Thymus (tissue), 11 donors: ENCODE data around the gene MEIS2. TPM values are rescaled to one million over a fixed set of nuclear protein-coding genes. Genes with fewer than 3 reads are reported as not detected.

ENCODE experiments used
- DNase-seq, 9 donors: peaks; one replicate each; pipeline ENCODE4 v3.0.0-alpha.2; 2013; ENCODE audit warnings: low spot score in 9 of 9, low read depth in 6 of 9, missing footprints in 1 of 9
- H3K27ac ChIP-seq, 2 donors: one replicate each; pipeline ENCODE4 v1.5.1; 2013; ENCODE audit warnings: control low read depth in 1 of 2, low read depth in 1 of 2, low read length in 1 of 2, mild to moderate bottlenecking in 1 of 2, moderate library complexity in 1 of 2
- H3K27me3 ChIP-seq, 2 donors: one replicate each; pipeline ENCODE4 v1.5.1; 2013; ENCODE audit warnings: low read length in 1 of 2; ENCODE audit not compliant: control insufficient read depth in 2 of 2, insufficient read depth in 1 of 2
- H3K36me3 ChIP-seq, 2 donors: one replicate each; pipeline ENCODE4 v1.5.1; 2013; ENCODE audit warnings: low read length in 1 of 2, mild to moderate bottlenecking in 1 of 2, moderate library complexity in 1 of 2; ENCODE audit not compliant: control insufficient read depth in 2 of 2, insufficient read depth in 2 of 2
- H3K4me1 ChIP-seq, 2 donors: one replicate each; pipeline ENCODE4 v1.5.1; 2013; ENCODE audit warnings: low read length in 2 of 2; ENCODE audit not compliant: control insufficient read depth in 2 of 2, insufficient read depth in 2 of 2
- H3K4me3 ChIP-seq, 2 donors: one replicate each; pipeline ENCODE4 v1.5.1; 2013; ENCODE audit warnings: low read length in 2 of 2, control low read depth in 1 of 2, mild to moderate bottlenecking in 1 of 2
- H3K9me3 ChIP-seq, 2 donors: one replicate each; pipeline ENCODE4 v1.5.1; 2013; ENCODE audit warnings: low read length in 1 of 2, mild to moderate bottlenecking in 1 of 2; ENCODE audit not compliant: control insufficient read depth in 2 of 2, insufficient read depth in 1 of 2
- WGBS: extraction: QIAGEN DNeasy Blood & Tissue Kit; methylation state at CpG from one replicate; pipeline ENCODE4 v1.1.7; 2013; 5-methylcytosine and 5-hydroxymethylcytosine counted together
- polyA plus RNA-seq: library from polyadenylated mRNA; stranded (reverse); fragments of 200-250 nt; gene quantifications from one replicate; pipeline ENCODE4 v1.2.3, GENCODE V29; 2013
- total RNA-seq: library from RNA; stranded (reverse); fragments of 120-200 nt; gene quantifications from one replicate; pipeline ENCODE4 v1.2.4, GENCODE V29; 2013
- donor health status: healthy.

Gene MEIS2
- total and polyA plus RNA-seq, 2 donors = 20.8 to 32.7 TPM

GRCh38 chr15:37075777-37076176, 24.6 kb downstream of the MEIS2 start:
- no peak for DNase-seq
- no peak overlapping the region for H3K27ac ChIP-seq
- H3K4me1 ChIP-seq = no peaks in the 10 kb centered on the region
- H3K4me3 ChIP-seq = no peak overlapping the region
- 94% methylated on average over 4 of the region's 4 CpGs for WGBS
- no peaks in the 10 kb centered on the region for H3K36me3 ChIP-seq
- no peaks in the 10 kb centered on the region for H3K9me3 ChIP-seq
- H3K27me3 ChIP-seq = no peaks in the 10 kb centered on the region

DNA sequence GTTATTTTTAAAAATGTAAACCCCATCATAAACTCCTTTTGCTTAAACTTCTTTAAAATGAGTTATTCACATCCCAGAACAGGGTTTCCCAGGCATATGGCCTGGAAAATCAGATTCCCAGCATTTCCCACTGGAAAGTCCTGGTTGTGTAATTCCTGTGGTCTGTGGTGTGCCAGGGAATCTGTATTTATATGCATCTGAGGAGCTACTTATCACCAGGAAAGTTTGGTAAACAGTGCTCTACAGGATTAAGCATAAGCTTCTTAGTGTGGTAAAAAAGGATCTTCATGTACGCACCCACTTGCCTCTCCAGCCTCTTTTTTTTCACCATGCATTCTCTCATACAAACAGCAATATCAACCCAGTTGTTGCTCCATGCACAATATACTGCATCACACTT, 28.2 kb downstream of the MEIS2 start:
- Histone ChIP-seq H3K4me1 (no peaks in the 10 kb centered on the region), H3K27me3 (no peaks in the 10 kb centered on the region), H3K9me3 (no peaks in the 10 kb centered on the region), H3K36me3 (no peaks in the 10 kb centered on the region), H3K4me3 (no peak overlapping the region), H3K27ac (no peak overlapping the region)
- no peak for DNase-seq
- 95% methylated on average over 1 of the region's 1 CpG for WGBS

DNA sequence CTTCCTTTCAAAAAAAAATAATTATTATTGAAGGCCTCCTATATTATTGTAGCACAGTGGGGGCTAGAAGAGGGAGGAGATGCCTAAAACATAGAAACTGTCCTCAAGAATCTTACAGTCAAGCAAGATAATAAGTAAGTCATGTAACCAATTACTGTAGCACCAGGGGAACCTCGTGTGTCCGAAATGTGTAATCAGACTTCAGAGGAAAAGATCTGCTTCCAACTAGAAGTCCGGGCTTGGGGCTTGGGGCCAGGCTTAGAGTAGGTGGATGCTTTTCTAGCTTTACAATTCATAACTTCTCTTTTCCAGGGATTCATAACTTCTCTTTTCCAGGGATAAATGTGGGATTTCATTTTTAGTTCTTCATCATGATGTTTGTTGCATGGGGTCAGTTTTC, 29.2 kb downstream of the MEIS2 start:
- 94% methylated on average over 3 of the region's 3 CpGs for WGBS
- no peaks in the 10 kb centered on the region for H3K36me3 ChIP-seq
- no peak for DNase-seq
- no peak overlapping the region for H3K27ac ChIP-seq
- H3K9me3 ChIP-seq = no peaks in the 10 kb centered on the region
- H3K4me3 ChIP-seq = no peak overlapping the region
- no peaks in the 10 kb centered on the region for H3K27me3 ChIP-seq
- H3K4me1 ChIP-seq = no peaks in the 10 kb centered on the region

DNA sequence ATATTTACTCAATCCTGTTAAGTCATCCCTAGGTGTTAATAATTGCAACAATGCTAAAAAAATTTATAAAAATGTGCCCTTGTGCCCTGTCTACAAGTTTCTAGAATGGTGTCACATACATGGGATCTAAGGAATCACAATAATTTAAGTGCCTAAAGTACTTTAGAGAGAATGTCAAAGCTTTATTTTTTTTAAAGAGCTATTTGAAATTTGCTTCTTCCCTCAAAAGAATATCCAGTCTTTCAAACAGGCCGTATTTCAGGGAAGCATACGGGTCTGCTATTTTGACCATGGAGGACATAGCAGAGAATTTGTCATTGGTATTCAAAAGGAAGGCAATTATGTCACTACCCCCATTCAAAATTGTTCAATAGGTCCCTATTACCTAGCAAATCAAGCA, 29.7 kb downstream of the MEIS2 start:
- Histone ChIP-seq H3K36me3 (no peaks in the 10 kb centered on the region), H3K9me3 (no peaks in the 10 kb centered on the region), H3K27ac (no peak overlapping the region), H3K4me3 (no peak overlapping the region), H3K4me1 (no peaks in the 10 kb centered on the region), H3K27me3 (no peaks in the 10 kb centered on the region)
- no peak for DNase-seq
- WGBS = 49% methylated on average over 2 of the region's 2 CpGs

GRCh38 chr15:37061996-37062395, 38.4 kb downstream of the MEIS2 start:
- 86% methylated on average over 1 of the region's 1 CpG for WGBS
- no peak for DNase-seq
- Histone ChIP-seq H3K9me3 (no peaks in the 10 kb centered on the region), H3K27ac (no peak overlapping the region), H3K4me1 (no peaks in the 10 kb centered on the region), H3K36me3 (no peaks in the 10 kb centered on the region), H3K27me3 (no peaks in the 10 kb centered on the region), H3K4me3 (no peak overlapping the region)

DNA sequence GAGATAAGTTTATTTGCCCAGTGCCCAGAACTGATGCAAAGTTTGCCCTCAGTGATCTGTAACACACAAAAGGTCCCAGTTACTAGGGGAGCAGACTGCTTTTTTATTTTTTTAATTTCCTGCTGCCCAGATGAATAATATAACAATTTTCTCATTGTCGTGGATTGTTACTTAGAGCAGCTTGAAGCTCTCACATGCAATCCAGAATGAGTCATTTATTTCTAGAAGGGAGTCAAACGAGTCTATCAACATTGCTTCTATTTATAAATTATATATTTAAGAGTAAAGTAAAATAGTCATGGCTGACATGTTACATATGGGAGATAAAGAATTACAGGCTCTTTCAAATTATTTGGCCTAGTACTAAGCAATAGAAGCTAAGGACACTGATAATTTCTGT, 41.3 kb downstream of the MEIS2 start:
- Histone ChIP-seq H3K27me3 (no peaks in the 10 kb centered on the region), H3K4me1 (no peaks in the 10 kb centered on the region), H3K9me3 (no peaks in the 10 kb centered on the region), H3K27ac (no peak overlapping the region), H3K36me3 (no peaks in the 10 kb centered on the region), H3K4me3 (no peak overlapping the region)
- WGBS = 82% methylated on average over 2 of the region's 2 CpGs
- DNase-seq = no peak

DNA sequence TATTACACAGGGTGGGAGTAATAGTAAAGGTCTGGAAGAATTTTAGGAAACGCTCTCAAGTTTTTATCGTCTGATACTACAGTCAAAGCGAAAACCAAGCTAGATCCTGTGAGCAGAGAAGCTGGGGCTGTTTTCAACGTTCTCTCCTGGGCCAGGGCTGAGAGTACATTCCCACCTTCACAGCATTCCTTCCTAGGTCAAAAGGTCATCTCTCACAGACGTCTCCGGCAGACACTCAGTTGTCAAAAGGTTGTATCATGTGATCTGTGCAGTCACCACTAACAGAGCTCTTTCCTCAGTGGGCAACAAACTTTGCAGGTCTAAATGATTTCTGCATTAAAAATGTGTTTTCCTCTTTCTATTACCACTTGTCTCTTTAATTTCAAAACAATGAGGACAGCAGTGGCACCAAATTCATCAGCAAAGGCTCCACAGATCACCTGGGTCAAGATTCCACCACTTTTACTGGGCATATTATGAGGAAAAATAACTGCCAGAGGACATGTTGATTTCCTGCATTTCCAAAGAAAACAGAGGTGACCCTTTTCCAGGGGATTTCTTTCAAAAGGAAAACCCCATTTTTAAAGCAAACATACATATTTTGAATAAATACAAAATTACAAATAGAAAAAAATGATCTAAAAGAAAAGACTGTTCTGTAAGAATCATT, 41.9 kb downstream of the MEIS2 start:
- Histone ChIP-seq H3K27ac (no peak overlapping the region), H3K9me3 (no peaks in the 10 kb centered on the region), H3K36me3 (no peaks in the 10 kb centered on the region), H3K27me3 (no peaks in the 10 kb centered on the region), H3K4me3 (no peak overlapping the region), H3K4me1 (no peaks in the 10 kb centered on the region)
- no peak for DNase-seq
- 82% methylated on average over 6 of the region's 6 CpGs for WGBS

DNA sequence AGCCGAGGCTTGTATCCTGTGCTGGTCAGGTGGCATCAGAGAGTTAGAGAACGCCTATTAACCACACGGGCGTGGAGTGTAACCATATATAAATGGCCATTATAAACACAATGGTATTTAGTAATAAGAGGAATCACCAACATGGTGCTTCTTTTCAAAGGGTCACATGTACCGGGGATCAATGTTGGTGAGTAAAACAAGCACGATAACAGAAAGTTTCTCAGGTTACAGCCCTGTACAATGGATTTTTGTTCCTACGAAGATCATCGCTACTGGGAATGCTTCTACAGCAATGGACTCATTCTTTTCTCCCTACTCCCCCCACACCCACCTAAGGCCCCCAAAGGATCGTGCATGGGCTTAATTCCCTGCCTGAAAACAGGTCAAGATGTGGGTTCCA, 42.5 kb downstream of the MEIS2 start:
- Histone ChIP-seq H3K36me3 (no peaks in the 10 kb centered on the region), H3K27me3 (no peaks in the 10 kb centered on the region), H3K9me3 (no peaks in the 10 kb centered on the region), H3K4me3 (no peak overlapping the region), H3K4me1 (no peaks in the 10 kb centered on the region), H3K27ac (no peak overlapping the region)
- no peak for DNase-seq
- 92% methylated on average over 9 of the region's 9 CpGs for WGBS

GRCh38 chr15:37057256-37057655, 43.1 kb downstream of the MEIS2 start:
- no peaks in the 10 kb centered on the region for H3K36me3 ChIP-seq
- no peaks in the 10 kb centered on the region for H3K27me3 ChIP-seq
- H3K27ac ChIP-seq = no peak overlapping the region
- WGBS = 91% methylated on average over 7 of the region's 7 CpGs
- H3K4me3 ChIP-seq = no peak overlapping the region
- no peaks in the 10 kb centered on the region for H3K9me3 ChIP-seq
- H3K4me1 ChIP-seq = no peaks in the 10 kb centered on the region
- DNase-seq = no peak
